Testis (tissue), 2 donors: ENCODE data around the gene NUCKS1.

Experiments
- CTCF ChIP-seq, 3 experiments: fragments of 450-650 bp in 2 of 3; fragments of 200-600 bp in 1 of 3; sonication (generic) in 1 of 3; IDR thresholded peaks; one replicate each; pipeline ENCODE4 v1.5.1; 2016 to 2019; ENCODE audit warnings: antibody characterized with exemption in 3 of 3, mild to moderate bottlenecking in 2 of 3, moderate library complexity in 1 of 3
- POLR2A ChIP-seq: fragments of 450-650 bp; IDR thresholded peaks from one replicate; pipeline ENCODE4 v1.6.1; 2017; ENCODE audit warnings: antibody characterized with exemption, mild to moderate bottlenecking, moderate library complexity

GRCh38 chr1:205794011-205794730, 44.2 kb upstream of the NUCKS1 start:
- TF ChIP-seq POLR2A (no peak), CTCF (IDR thresholded peaks at IDR 0.05) (no peak)
